Stomach smooth muscle (tissue), 2 donors: ENCODE measurements around the gene WDR83.

Source experiments
- H3K27ac ChIP-seq: one replicate; pipeline ENCODE4 v1.7.0; 2013; ENCODE audit warnings: mild to moderate bottlenecking, low read length, inconsistent platforms
- H3K27me3 ChIP-seq, 2 donors: one replicate each; pipeline ENCODE4 v1.7.0; 2013; ENCODE audit warnings: low read length in 2 of 2; ENCODE audit not compliant: insufficient read depth in 2 of 2, control insufficient read depth in 1 of 2
- H3K36me3 ChIP-seq, 2 donors: one replicate each; pipeline ENCODE4 v1.7.0; 2013; ENCODE audit warnings: low read length in 2 of 2; ENCODE audit not compliant: control insufficient read depth in 2 of 2, insufficient read depth in 2 of 2
- H3K4me1 ChIP-seq: one replicate; pipeline ENCODE4 v1.7.0; 2013; ENCODE audit warnings: low read length; ENCODE audit not compliant: control insufficient read depth, insufficient read depth
- H3K4me3 ChIP-seq, 2 donors: one replicate each; pipeline ENCODE4 v1.7.0; 2013; ENCODE audit warnings: low read length in 2 of 2
- H3K9ac ChIP-seq, 2 donors: one replicate each; pipeline ENCODE4 v1.7.0; 2013; ENCODE audit warnings: low read length in 2 of 2, mild to moderate bottlenecking in 1 of 2
- H3K9me3 ChIP-seq, 2 donors: one replicate each; pipeline ENCODE4 v1.7.0; 2013; ENCODE audit warnings: low read length in 2 of 2; ENCODE audit not compliant: control insufficient read depth in 2 of 2
- donor health status: healthy.
- donor health status: Pancreatic carcinoma.

The WDR83 gene

GRCh38 chr19:12656899-12657571 lies 9.6 kb upstream of the WDR83 start:
- Histone ChIP-seq H3K9me3 (no peaks in the 10 kb centered on the region), H3K9ac (no peak overlapping the region), H3K27me3 (no peaks in the 10 kb centered on the region), H3K27ac (no peak overlapping the region), H3K4me1 (no peaks in the 10 kb centered on the region), H3K36me3 (peaks cover 18 to 35% of the 10 kb centered on the region in 2 donors), H3K4me3 (no peak overlapping the region)

GRCh38 chr19:12657966-12658365 lies 8.6 kb upstream of the WDR83 start:
- Histone ChIP-seq H3K4me3 (no peak overlapping the region), H3K27me3 (no peaks in the 10 kb centered on the region), H3K9me3 (no peaks in the 10 kb centered on the region), H3K4me1 (no peaks in the 10 kb centered on the region), H3K9ac (no peak overlapping the region), H3K27ac (no peak overlapping the region), H3K36me3 (peaks cover 18 to 33% of the 10 kb centered on the region in 2 donors)

- peaks cover 18 to 30% of the 10 kb centered on the region in 2 donors for H3K36me3 ChIP-seq
- H3K9me3 ChIP-seq = no peaks in the 10 kb centered on the region
- peaks cover 6% of the 10 kb centered on the region for H3K4me1 ChIP-seq
- no peak overlapping the region for H3K9ac ChIP-seq
- no peak overlapping the region for H3K27ac ChIP-seq
- no peak overlapping the region for H3K4me3 ChIP-seq
- H3K27me3 ChIP-seq = no peaks in the 10 kb centered on the region
These were observed 5.6 kb upstream of the WDR83 start for GRCh38 chr19:12660980-12661379.

- peaks cover 11 to 23% of the 10 kb centered on the region in 2 donors for H3K36me3 ChIP-seq
- H3K27me3 ChIP-seq = no peaks in the 10 kb centered on the region
- H3K4me1 ChIP-seq = peaks cover 32% of the 10 kb centered on the region
- H3K9me3 ChIP-seq = no peaks in the 10 kb centered on the region
- no peak overlapping the region for H3K27ac ChIP-seq
- H3K9ac ChIP-seq = no peak overlapping the region
- no peak overlapping the region for H3K4me3 ChIP-seq
These were observed 2.0 kb upstream of the WDR83 start for GRCh38 chr19:12664406-12665280.

- Histone ChIP-seq H3K27ac (no peak overlapping the region), H3K4me3 (peak overlapping the region in 1 of 2 donors; percentile 94), H3K36me3 (peaks cover 8 to 19% of the 10 kb centered on the region in 2 donors), H3K4me1 (peaks cover 36% of the 10 kb centered on the region), H3K9me3 (no peaks in the 10 kb centered on the region), H3K9ac (no peak overlapping the region), H3K27me3 (no peaks in the 10 kb centered on the region)
These were observed 1.4 kb upstream of the WDR83 start for GRCh38 chr19:12665281-12665573.

GRCh38 chr19:12665671-12666264 lies 839 bp upstream of the WDR83 start:
- Histone ChIP-seq H3K4me1 (peaks cover 41% of the 10 kb centered on the region), H3K9ac (peak overlapping the region; percentile 89 to 90), H3K9me3 (no peaks in the 10 kb centered on the region), H3K27me3 (no peaks in the 10 kb centered on the region), H3K27ac (peak overlapping the region; percentile 64), H3K4me3 (peak overlapping the region; percentile 94 to 97), H3K36me3 (peaks cover 8 to 19% of the 10 kb centered on the region in 2 donors)

- Histone ChIP-seq H3K36me3 (peaks cover 8 to 15% of the 10 kb centered on the region in 2 donors), H3K4me1 (peaks cover 41% of the 10 kb centered on the region), H3K4me3 (peak overlapping the region; percentile 92 to 97), H3K27ac (peak overlapping the region; percentile 18), H3K9ac (peak overlapping the region in 1 of 2 donors; percentile 29), H3K27me3 (no peaks in the 10 kb centered on the region), H3K9me3 (no peaks in the 10 kb centered on the region)
These were observed 1.2 kb downstream of the WDR83 start for GRCh38 chr19:12667731-12668302.

GRCh38 chr19:12668346-12668745 lies 1.7 kb downstream of the WDR83 start:
- peaks cover 7 to 17% of the 10 kb centered on the region in 2 donors for H3K36me3 ChIP-seq
- H3K27ac ChIP-seq = peak overlapping the region; percentile 95
- H3K27me3 ChIP-seq = no peaks in the 10 kb centered on the region
- H3K4me1 ChIP-seq = peaks cover 41% of the 10 kb centered on the region
- peak overlapping the region; percentile 92 to 97 for H3K4me3 ChIP-seq
- H3K9me3 ChIP-seq = no peaks in the 10 kb centered on the region
- H3K9ac ChIP-seq = peak overlapping the region; percentile 89 to 95

GRCh38 chr19:12668932-12669269 lies 2.3 kb downstream of the WDR83 start:
- Histone ChIP-seq H3K9ac (peak overlapping the region; percentile 89 to 95), H3K36me3 (peaks cover 6 to 16% of the 10 kb centered on the region in 2 donors), H3K4me1 (peaks cover 41% of the 10 kb centered on the region), H3K4me3 (peak overlapping the region; percentile 92 to 97), H3K9me3 (no peaks in the 10 kb centered on the region), H3K27me3 (no peaks in the 10 kb centered on the region), H3K27ac (peak overlapping the region; percentile 95)

GRCh38 chr19:12669270-12670158 lies 2.9 kb downstream of the WDR83 start:
- peak overlapping the region; percentile 95 for H3K27ac ChIP-seq
- H3K9me3 ChIP-seq = no peaks in the 10 kb centered on the region
- H3K9ac ChIP-seq = peak overlapping the region; percentile 89 to 95
- H3K4me1 ChIP-seq = peaks cover 41% of the 10 kb centered on the region
- H3K27me3 ChIP-seq = no peaks in the 10 kb centered on the region
- H3K36me3 ChIP-seq = peaks cover 12 to 23% of the 10 kb centered on the region in 2 donors
- H3K4me3 ChIP-seq = peak overlapping the region; percentile 92 to 97
